Hepatocyte (in vitro differentiated cells): Measurements from ENCODE around the gene C16orf96. TPM values are rescaled to one million over a fixed set of nuclear protein-coding genes. Genes with fewer than 3 reads are reported as not detected.

Experiments used
- DNase-seq: peaks from one replicate; pipeline ENCODE4 v3.0.0-alpha.2; 2016; ENCODE audit warnings: low spot score
- H2AFZ ChIP-seq: fragments of 200-600 bp; sonication (generic); 2 replicates; pipeline ENCODE4 v1.6.0; 2016; ENCODE audit warnings: antibody characterized with exemption, mild to moderate bottlenecking
- H3K27ac ChIP-seq: fragments of 200-600 bp; sonication (generic); 2 replicates; pipeline ENCODE4 v1.5.1; 2016; ENCODE audit warnings: mild to moderate bottlenecking
- H3K27me3 ChIP-seq: fragments of 200-600 bp; sonication (generic); 2 replicates; pipeline ENCODE4 v1.6.1; 2016
- H3K36me3 ChIP-seq: fragments of 200-600 bp; sonication (generic); replicated peaks from 2 replicates; pipeline ENCODE4 v1.5.1; 2016; ENCODE audit warnings: low read depth; ENCODE audit not compliant: insufficient read depth
- H3K4me1 ChIP-seq: fragments of 200-600 bp; sonication (generic); 2 replicates; pipeline ENCODE4 v1.5.1; 2016; ENCODE audit warnings: mild to moderate bottlenecking, moderate library complexity; ENCODE audit not compliant: insufficient read depth
- H3K4me2 ChIP-seq: fragments of 200-600 bp; sonication (generic); 2 replicates; pipeline ENCODE4 v1.6.0; 2016
- H3K4me3 ChIP-seq: fragments of 200-600 bp; sonication (generic); 2 replicates; pipeline ENCODE4 v1.5.1; 2016; ENCODE audit warnings: mild to moderate bottlenecking
- H3K79me2 ChIP-seq: fragments of 200-600 bp; sonication (generic); 2 replicates; pipeline ENCODE4 v1.6.0; 2017; ENCODE audit warnings: mild to moderate bottlenecking
- H3K9me2 ChIP-seq: fragments of 200-600 bp; sonication (generic); replicated peaks from 2 replicates; pipeline ENCODE4 v1.6.0; 2017; ENCODE audit warnings: mild to moderate bottlenecking; ENCODE audit not compliant: insufficient read depth
- H3K9me3 ChIP-seq: fragments of 200-600 bp; sonication (generic); 2 replicates; pipeline ENCODE4 v1.5.1; 2016; ENCODE audit warnings: low read depth, mild to moderate bottlenecking
- H4K20me1 ChIP-seq: fragments of 200-600 bp; sonication (generic); 2 replicates; pipeline ENCODE4 v1.6.0; 2016; ENCODE audit warnings: mild to moderate bottlenecking; ENCODE audit not compliant: insufficient read depth, poor library complexity, severe bottlenecking
- CTCF ChIP-seq: fragments of 200-600 bp; sonication (generic); IDR thresholded peaks from 2 replicates; pipeline ENCODE4 v1.5.1; 2016; ENCODE audit warnings: antibody characterized with exemption, mild to moderate bottlenecking; ENCODE audit not compliant: poor library complexity
- EZH2 ChIP-seq: fragments of 200-600 bp; sonication (generic); IDR thresholded peaks from 2 replicates; pipeline ENCODE4 v1.6.1; 2016; ENCODE audit warnings: antibody characterized with exemption, mild to moderate bottlenecking, borderline replicate concordance
- EZH2phosphoT487 ChIP-seq: fragments of 200-600 bp; sonication (generic); IDR thresholded peaks from one replicate; pipeline ENCODE4 v1.6.1; 2018; ENCODE audit warnings: antibody characterized with exemption, mild to moderate bottlenecking, low read depth, moderate library complexity; ENCODE audit not compliant: unreplicated experiment, severe bottlenecking
- WGBS: methylation state at CpG from one replicate; pipeline ENCODE4 v1.1.6; 2016; ENCODE audit warnings: low lambda C conversion rate; ENCODE audit errors: missing lambda C conversion rate; 5-methylcytosine and 5-hydroxymethylcytosine counted together
- polyA plus RNA-seq: library from polyadenylated mRNA; unstranded; fragments of >200 nt; fragmentation: Nextera tagmentation; extraction: Ambion mirVana; gene quantifications from 2 replicates; pipeline ENCODE4 v1.2.1, GENCODE V29; 2016
- total RNA-seq: library from RNA; depleted of rRNA; stranded (reverse); fragments of >200 nt; gene quantifications from 2 replicates; pipeline ENCODE4 v1.2.3, GENCODE V29; 2014

C16orf96 gene
- total and polyA plus RNA-seq, 2 experiments from 2014 or later = 0.20 TPM; not detected in 1

DNA sequence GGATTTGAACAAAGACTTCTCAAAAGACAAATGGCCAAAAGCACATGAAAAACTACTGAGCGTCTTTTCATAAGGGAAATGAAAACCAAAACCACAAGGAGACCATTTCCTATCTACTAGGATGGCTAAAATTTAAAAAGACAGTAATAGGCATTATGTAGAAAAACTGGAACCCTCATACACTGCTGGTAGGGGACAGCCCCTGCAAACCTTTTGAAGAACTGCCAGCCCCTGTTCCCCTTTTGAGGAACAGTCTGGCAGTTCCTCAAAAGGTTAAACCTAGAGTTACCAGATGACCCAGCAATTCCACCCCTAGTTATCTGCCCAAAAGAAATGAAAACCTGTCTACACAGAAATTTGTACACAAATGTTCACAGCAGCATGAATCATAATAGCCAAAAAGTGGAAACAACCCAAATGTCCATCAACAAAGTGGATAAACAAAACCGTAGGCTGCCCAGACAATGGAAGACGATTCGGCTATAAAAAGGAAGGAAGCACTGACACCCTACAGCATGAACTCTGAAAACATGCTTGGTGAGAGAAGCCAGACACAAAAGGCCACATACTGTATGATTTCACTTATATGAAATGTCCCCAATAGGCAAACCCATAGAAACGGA, 40.4 kb upstream of the C16orf96 start:
- H4K20me1 ChIP-seq = peaks cover 16% of the 10 kb centered on the region

GRCh38 chr16:4517812-4518680, 38.1 kb upstream of the C16orf96 start:
- WGBS = 65% methylated on average over 12 of the region's 12 CpGs
- peak; percentile 56 for DNase-seq

More for the DNA sequence above, 40.4 kb upstream of the C16orf96 start:
- Histone ChIP-seq H3K27me3 (no peaks in the 10 kb centered on the region), H3K4me1 (no peaks in the 10 kb centered on the region), H3K27ac (no peak overlapping the region), H3K79me2 (peaks cover 56% of the 10 kb centered on the region), H3K36me3 (no peaks in the 10 kb centered on the region), H2AFZ (no peak overlapping the region), H3K4me2 (no peak overlapping the region), H3K9me3 (no peaks in the 10 kb centered on the region), H3K4me3 (no peak overlapping the region), H3K9me2 (no peaks in the 10 kb centered on the region)
- TF ChIP-seq EZH2 (no peak), EZH2phosphoT487 (no peak), CTCF (no peak)
- 81% methylated on average over 5 of the region's 5 CpGs for WGBS
- DNase-seq = no peak

GRCh38 chr16:4519274-4520058, 36.7 kb upstream of the C16orf96 start:
- no peak overlapping the region for H3K4me2 ChIP-seq
- WGBS = 86% methylated on average over 15 of the region's 15 CpGs
- peaks cover 64% of the 10 kb centered on the region for H3K79me2 ChIP-seq
- DNase-seq = no peak
- no peaks in the 10 kb centered on the region for H3K27me3 ChIP-seq
- H4K20me1 ChIP-seq = peaks cover 15% of the 10 kb centered on the region
- no peaks in the 10 kb centered on the region for H3K36me3 ChIP-seq
- H3K4me1 ChIP-seq = peaks cover 8% of the 10 kb centered on the region
- no peak overlapping the region for H3K4me3 ChIP-seq
- no peaks in the 10 kb centered on the region for H3K9me2 ChIP-seq
- H3K27ac ChIP-seq = no peak overlapping the region
- no peak overlapping the region for H2AFZ ChIP-seq
- TF ChIP-seq EZH2 (no peak), CTCF (no peak), EZH2phosphoT487 (no peak)
- H3K9me3 ChIP-seq = no peaks in the 10 kb centered on the region

More at GRCh38 chr16:4517812-4518680, 38.1 kb upstream of the C16orf96 start:
- no peak for TF ChIP-seq EZH2phosphoT487
- TF ChIP-seq CTCF = peak; percentile 61
- Histone ChIP-seq H3K27me3 (no peaks in the 10 kb centered on the region), H4K20me1 (peaks cover 16% of the 10 kb centered on the region), H3K4me3 (no peak overlapping the region), H3K79me2 (peaks cover 56% of the 10 kb centered on the region), H2AFZ (no peak overlapping the region), H3K36me3 (no peaks in the 10 kb centered on the region), H3K9me2 (no peaks in the 10 kb centered on the region), H3K27ac (no peak overlapping the region), H3K4me2 (no peak overlapping the region), H3K9me3 (no peaks in the 10 kb centered on the region), H3K4me1 (peaks cover 3% of the 10 kb centered on the region)
